HL-60 (cell line): ENCODE results near the gene PDE8A.

Experiments
- GABPA ChIP-seq: IDR thresholded peaks from 2 replicates; pipeline ENCODE4 v1.6.1; 2012; ENCODE audit warnings: low read depth
- POLR2AphosphoS5 ChIP-seq: IDR thresholded peaks from 2 replicates; pipeline ENCODE4 v1.6.1; 2012; ENCODE audit warnings: low read depth
- REST ChIP-seq: IDR thresholded peaks from 2 replicates; pipeline ENCODE4 v1.6.1; 2012; ENCODE audit warnings: low read depth; ENCODE audit not compliant: insufficient replicate concordance
- TF ChIP-seq, protein P1 (sequence below): IDR thresholded peaks from one replicate; pipeline ENCODE4 v1.5.1; 2011; ENCODE audit warnings: low read length, control low read depth, inconsistent platforms; ENCODE audit not compliant: insufficient read depth

GRCh38 chr15:84953726-84954125 lies 27.9 kb upstream of the PDE8A start:
- TF ChIP-seq, protein P1, sequence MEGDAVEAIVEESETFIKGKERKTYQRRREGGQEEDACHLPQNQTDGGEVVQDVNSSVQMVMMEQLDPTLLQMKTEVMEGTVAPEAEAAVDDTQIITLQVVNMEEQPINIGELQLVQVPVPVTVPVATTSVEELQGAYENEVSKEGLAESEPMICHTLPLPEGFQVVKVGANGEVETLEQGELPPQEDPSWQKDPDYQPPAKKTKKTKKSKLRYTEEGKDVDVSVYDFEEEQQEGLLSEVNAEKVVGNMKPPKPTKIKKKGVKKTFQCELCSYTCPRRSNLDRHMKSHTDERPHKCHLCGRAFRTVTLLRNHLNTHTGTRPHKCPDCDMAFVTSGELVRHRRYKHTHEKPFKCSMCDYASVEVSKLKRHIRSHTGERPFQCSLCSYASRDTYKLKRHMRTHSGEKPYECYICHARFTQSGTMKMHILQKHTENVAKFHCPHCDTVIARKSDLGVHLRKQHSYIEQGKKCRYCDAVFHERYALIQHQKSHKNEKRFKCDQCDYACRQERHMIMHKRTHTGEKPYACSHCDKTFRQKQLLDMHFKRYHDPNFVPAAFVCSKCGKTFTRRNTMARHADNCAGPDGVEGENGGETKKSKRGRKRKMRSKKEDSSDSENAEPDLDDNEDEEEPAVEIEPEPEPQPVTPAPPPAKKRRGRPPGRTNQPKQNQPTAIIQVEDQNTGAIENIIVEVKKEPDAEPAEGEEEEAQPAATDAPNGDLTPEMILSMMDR, result no peak
- TF ChIP-seq GABPA, result no peak
- TF ChIP-seq POLR2AphosphoS5, result no peak
- TF ChIP-seq REST, result no peak
